NCI-H2107 treated with DMSO at 0.1 percent for 48 hours (cell line): ENCODE measurements around the gene AKAP6.
A peak's percentile ranks its signal among the peaks of the same experiment; 100 is the strongest.

Experiments
- DNase-seq: peaks from one replicate; lab custom pipeline; 2025; ENCODE audit not compliant: unreplicated experiment; lab: John Stamatoyannopoulos, UW

Gene AKAP6

GRCh38 chr14:32332415-32333316, 3.6 kb downstream of the AKAP6 start:
- DNase-seq: no peak

DNA sequence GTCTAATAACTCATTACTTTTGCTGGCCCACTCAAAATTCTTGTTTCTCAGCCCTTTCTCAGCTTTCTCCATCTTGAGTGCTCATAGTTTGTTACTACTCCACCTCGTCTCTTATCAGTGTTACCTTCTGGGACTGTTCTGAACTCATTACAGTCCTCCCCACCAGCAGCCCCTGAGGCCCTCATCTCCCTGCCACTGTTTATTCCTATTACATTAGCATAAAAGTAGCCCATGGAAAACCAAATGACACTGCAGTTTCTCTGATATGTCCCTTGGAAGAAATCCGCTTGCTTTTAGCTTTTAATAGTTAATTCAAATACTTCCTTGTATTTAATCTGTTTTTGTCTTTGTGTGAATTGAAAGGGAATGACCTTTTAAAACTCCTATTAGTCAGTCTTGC, 7.6 kb downstream of the AKAP6 start:
- no peak for DNase-seq

GRCh38 chr14:32337759-32338158, 8.7 kb downstream of the AKAP6 start:
- no peak for DNase-seq

GRCh38 chr14:32339188-32339587, 10.1 kb downstream of the AKAP6 start:
- no peak for DNase-seq

DNA sequence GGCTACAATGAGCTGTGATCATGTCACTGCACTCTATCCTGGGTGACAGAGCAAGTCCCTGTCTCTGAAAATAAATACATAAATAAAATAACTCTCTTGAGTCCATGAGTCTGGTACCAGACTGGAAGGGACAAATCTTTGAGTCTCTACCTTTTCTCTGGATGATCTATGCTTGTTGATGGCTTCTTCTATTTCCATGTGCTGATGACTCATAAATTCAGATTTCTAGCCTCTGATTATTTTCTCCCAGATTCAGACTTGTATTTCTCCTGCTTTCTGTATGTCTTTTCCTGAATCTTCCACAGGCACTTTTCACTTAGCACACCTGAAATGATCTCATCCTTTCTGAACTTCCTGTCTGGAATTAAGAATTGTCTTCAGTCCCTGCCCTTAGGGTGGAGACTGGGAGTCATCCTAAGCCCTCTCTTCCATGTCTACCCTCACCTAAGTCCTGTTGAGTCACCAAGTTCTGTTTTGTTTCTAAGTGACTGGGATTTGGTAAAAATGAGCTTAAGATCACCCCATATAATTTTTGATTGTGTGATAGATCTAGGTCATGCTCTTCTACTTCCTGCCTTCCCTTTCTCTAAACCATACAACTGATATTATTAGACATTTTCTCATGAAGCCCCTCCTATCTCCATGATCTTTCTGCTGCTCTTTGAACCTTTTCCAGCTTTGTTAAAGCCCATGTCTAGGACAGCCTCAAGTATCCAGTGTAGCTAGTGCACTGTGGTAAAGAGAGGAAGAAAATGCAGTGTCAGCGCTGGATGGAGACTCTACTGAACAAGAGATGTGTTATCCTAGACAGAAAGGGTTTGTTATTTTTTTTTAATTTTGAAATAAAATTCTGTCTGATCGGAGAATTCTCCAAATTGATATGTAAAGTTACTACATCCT, 13.1 kb downstream of the AKAP6 start:
- no peak for DNase-seq

GRCh38 chr14:32342847-32343194, 13.7 kb downstream of the AKAP6 start:
- no peak for DNase-seq

DNA sequence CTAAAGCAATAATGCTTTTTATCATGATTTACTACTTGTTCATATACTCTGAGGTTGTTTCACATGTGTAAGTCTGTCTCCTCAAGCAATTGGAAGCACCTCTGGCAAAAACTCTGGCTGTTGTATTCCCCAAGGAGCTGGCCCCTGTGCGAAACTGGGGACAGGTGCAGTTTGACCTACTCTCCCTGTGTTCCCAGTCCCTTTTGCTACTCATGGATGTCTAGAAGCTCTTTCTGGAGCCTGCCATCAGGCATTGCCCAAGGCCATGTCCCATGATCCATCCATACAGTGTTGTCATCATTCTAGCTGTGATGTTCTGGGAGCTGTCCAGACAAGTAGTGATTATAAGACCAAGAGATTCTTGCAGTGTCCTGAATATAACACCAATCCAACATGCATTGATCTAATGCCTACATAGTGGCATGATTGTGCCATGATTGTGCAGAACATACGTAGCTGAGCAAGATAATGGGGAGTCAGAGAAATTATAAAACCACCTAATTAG, 14.9 kb downstream of the AKAP6 start:
- no peak for DNase-seq

- DNase-seq: no peak
Observed at GRCh38 chr14:32345311-32345791, 16.3 kb downstream of the AKAP6 start.

- DNase-seq: no peak
Observed at GRCh38 chr14:32349322-32349721, 20.2 kb downstream of the AKAP6 start.

- no peak for DNase-seq
Observed at GRCh38 chr14:32350020-32350419, 20.9 kb downstream of the AKAP6 start.

GRCh38 chr14:32352631-32353030, 23.5 kb downstream of the AKAP6 start:
- DNase-seq: no peak

- DNase-seq: no peak
Observed at GRCh38 chr14:32354716-32355115, 25.6 kb downstream of the AKAP6 start.

GRCh38 chr14:32358781-32359180, 29.7 kb downstream of the AKAP6 start:
- no peak for DNase-seq

- no peak for DNase-seq
Observed at GRCh38 chr14:32361674-32362073, 32.6 kb downstream of the AKAP6 start.

GRCh38 chr14:32363761-32364160, 34.7 kb downstream of the AKAP6 start:
- DNase-seq: no peak

GRCh38 chr14:32364941-32365340, 35.8 kb downstream of the AKAP6 start:
- DNase-seq: no peak

DNA sequence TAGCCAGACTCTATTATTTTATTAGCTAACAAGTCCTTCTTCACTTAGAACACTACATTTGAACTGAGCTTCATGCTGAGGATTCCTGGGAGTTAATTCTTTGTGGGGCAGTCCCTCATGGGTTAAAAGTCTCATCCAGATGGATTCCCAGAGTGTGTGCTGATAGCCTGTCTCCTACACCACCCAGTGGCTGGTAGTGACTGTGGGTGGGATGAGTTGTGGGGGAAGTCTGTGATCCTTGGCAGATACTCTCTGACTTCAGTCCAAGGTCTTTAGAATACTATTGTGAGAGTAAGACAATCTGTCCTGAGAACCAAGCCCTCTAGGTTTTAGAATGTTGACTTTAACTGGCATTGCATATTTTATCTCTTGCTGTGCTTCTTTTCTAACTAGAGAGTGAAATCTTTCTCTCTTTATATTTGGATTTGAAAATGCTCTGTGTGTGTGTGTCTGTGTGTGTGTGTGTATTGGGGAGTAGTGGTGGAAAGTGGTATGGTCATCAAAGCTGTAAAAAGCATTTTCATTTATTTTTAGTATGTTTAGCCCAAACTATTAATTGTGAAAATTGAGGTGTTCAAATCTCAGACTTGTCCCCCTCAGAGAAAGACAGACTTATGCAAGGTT, 37.3 kb downstream of the AKAP6 start:
- DNase-seq: no peak

DNA sequence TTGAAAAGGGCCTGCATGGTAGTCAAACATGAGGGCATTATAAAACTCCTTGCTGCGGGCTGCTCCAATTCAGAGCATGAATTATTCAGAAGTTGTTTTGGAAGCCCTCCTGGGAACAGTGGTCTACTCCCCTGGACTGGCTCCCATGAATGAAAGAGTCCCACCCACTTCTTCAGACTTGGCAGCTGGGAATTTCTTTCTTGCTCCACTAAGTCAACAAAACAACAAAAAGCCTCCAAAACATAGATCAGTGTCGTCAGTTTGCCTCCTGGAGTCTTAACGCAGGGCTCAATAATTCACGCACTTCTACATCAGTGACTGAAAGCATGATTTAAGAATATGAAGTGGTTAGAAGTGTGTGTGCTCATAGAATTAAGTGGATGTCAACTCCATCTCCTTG, 37.9 kb downstream of the AKAP6 start:
- peak; percentile 92 for DNase-seq

DNA sequence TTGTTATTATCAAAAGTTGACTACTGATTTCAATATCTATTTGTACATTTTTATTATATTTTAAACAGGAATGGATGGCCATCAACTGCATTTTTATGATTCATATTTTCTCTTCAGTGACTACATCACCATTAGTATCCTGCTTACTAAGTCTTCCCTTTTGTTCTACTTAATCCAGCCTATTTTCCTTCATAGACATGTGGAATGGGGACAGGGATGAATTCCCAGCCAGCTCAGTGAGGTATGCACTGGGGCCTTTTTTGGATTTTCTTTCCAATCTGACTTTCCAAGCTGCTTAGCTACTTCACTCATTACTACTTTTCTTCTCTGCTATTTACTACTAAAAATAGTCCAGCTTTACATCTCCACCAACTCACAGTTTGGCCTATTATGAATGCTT, 38.4 kb downstream of the AKAP6 start:
- DNase-seq: no peak

- DNase-seq: no peak
Observed at GRCh38 chr14:32368107-32368506, 39.0 kb downstream of the AKAP6 start.

- DNase-seq: no peak
Observed at GRCh38 chr14:32370714-32371113, 41.6 kb downstream of the AKAP6 start.
